ENCODE measurements around the gene TBX20.
"Not testable (repeated sequence)": the region's sequence is repeated elsewhere in the genome, so short reads cannot be mapped to it uniquely, and the experiment has no call there.

TBX20 gene

DNA sequence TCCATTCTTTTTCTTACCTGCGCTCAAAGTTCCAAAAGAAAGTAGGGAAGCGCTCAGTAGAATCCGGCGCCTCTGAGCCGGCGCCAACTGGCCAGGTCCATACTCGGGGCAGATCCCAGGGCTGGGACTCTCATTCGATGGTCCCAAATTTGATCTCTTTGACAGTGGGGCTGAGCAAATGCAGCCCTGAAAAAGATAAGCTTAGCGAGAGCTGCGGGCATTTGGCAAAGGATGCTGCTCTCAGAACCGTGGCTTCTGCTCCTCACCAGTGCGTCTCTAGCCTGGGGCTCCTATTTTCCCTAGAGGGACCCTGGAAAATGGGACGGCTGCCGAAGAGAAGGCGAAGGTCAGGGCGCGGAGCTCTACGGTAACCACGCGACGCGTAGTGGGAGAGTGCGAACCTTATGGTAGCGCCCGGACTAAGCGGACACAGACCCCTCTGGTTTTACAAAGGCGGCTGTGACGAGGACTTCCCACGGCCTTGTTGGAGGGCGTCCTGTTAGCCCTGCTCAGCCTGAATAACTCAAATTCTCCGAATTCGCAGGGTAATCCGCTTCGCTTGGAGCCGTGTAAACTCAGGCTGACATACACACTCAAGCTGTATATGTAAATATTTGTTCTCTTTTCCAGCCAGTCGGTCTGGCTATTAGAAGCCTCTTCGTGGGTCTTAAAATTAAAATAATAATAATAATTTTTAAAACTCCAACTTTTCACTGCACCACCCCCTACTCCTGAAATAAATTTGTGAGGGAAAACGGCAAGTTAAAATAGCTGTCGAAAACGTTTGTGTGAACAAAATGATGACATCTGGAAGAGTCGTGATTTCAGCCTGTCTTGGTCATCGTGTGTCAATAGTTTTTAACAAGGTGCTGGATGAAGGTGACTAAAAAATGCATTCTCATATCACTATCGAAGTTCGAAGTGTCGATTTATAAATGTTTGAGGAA is 869 bp upstream of the TBX20 start:
- DNase-seq: no peak

DNA sequence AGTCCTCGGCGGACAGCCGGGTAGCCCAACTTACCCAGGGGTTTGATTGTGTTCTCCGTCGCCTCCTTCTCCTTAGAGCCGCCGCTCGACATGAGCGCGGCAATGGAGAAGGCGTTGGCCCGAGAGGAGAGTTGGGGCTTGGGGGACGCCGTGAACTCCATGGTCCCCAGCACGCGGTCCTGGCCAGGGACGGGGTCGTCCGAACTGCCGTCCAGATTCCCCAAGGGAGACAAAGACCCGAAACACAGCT is 515 bp downstream of the TBX20 start:
- DNase-seq: no peak

DNA sequence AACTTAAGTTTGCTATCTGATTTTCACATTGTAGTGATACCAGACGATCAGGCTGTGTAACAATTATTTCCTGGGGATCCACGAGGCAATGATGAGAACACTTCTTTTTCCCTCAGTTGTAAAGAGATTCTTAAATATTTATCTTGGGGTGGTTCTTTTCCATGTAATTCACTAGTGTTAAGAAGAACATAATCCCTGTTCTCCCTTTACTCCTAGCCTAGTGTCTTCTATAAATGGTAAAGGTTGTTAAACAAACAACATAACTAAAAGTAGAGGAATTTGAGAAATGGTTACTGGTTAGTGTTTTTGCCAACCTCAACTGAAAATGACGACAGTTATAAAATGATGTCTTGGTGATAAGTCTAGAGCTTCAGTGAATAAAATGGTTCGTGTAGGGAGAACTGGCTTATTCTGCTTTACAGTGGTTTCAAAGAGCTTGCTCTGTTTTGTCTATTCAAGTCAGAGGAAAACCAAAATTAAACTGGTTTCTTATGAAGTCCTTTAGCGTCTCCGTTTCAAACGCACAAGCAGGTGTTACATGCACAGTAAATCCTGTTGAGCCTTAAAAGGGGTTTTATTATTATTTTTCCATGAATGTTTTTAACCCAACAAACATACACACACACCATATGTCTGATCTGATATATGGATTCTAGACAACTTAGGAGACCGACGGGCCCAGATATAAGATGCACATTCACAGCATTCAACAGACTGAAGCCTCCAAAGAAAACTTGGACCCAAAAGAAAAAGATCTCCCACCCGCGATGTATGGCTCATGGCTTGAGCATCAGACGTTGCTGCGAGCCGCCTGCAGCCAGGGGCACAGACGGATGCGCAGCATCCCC is 1.1 kb downstream of the TBX20 start:
- no peak for DNase-seq

DNA sequence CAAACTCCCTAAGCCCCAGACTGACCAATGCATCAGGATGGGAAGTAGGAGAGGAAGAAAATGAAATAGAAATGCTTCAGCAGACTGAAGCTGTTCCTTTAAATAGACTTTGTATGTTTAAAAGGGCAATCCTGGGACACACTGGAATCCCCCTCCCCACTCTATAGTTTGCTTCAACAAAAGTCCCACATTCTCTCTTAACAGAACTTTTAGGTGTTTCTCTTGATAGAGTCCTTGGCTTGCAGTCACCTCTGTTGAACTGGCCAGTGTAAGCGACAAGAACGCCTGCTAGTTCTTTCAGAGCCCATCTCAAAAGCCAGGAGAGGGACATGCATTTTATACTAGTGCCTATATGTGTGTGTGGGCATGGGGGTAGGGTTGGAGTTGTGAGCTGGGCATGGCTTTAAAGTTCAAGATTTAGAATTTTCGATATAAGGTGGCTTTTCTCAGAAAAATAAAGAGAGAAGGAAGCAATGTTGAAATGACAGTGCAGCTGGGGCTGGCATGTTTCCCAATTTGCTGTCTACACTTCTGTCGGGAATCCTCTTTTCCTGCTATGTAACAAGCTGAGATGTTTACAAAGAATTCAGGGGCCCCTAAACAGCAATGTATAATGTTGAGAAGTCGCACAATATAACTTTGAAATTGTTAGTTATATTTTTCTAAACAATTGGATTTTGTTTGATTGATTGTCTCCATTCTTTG is 2.1 kb downstream of the TBX20 start:
- DNase-seq: peak; percentile 33 to 46

DNA sequence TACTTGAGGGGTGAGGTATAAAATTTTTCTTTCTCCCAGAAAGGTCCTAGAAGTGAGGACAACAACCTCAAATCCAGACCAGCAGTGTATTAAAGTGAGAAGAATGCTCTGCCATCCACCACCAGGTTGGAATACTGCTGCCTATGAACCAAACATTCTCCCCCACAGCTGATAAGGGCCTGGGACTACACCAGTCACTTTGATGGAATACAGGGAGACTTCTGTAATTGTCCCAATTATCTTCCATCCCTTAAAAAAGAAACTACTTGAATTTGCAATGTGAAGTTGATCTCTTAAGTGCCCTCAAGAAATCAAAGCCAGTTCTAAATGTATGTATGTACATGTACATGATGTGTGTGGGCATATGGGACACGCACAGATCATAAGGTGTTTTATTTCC is 3.0 kb downstream of the TBX20 start:
- DNase-seq: no peak

DNA sequence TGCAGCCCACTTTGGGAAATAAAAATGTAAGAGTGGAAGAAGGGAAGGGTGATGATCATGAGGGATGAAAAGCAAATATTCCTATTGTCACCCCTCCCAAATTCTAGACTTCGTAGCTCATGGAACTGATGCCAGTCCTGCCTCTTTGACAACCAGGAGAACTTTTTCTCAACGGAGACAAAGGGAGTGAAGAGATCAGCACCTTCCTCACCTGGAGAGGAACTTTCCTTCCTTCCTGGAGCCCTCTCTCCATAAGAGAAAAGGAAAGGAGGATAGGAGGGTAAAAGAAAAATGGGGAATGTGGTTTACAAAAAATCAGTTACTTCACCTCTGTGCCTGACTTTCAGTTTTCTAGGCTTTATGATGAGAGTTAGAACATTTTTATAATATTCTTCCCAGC is 3.4 kb downstream of the TBX20 start:
- DNase-seq: no peak

DNA sequence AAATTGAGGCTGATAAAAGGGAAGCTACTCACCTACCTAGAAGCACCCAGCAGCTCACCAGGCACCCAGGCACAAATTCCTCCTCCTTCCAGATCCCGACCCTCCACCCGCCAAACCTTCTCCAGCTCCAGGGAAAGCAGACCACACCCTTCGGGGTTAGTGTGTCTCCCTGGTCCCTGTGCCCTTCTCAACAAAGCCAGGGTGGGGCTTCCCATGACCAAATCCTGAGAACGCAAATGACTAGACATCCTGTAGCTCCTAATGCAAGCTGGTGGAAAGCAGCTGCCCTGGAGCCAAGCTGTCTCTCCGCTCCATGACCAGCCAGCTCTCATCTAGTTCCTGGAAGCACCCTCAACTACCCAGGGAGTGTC is 4.4 kb downstream of the TBX20 start:
- DNase-seq: no peak

DNA sequence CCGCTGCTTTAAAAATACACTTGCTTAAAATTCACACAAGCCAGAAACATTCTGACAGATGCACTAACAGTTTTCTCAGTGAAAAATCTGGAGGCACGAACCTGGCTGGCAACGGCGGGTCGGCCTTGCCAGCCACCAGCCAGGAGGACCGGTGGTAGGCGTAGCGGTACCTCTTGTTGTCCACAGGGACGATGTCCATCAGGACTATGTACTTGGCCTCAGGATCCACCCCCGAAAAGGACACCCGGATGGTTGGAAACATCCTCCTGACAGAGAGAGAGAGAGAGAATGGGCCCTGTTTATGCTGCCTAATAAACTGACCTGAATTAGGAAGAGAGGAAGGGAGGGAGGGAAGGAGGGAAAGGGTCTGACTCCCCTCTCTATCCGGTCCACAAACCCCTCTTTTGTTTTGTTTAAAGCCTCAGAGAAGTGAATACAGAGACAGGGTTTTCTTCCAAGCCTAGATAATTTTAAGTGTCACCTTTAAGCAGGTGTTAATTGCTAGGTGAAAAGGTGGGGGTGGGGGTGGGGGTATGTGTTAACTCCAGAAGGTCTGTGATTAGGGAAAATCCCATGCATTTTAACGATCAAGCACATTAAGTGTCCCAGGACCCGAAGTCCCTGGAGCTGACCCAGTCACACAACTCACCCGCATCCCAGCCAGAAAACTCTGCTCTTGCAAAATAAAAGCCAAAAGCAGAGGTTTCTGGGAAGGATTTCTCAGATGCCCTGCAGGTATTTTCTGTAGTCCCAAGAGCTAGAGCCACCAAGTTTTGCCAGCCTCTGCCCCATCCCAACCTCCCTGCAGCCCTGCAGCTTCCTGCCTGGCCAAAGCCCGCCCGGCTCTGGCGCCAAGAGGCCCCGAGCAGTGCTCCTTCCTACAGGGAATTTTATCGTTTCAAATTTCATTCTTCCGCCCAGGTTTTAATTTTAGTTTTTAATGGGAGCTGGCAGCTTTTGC is 5.0 kb downstream of the TBX20 start:
- no peak for DNase-seq

DNA sequence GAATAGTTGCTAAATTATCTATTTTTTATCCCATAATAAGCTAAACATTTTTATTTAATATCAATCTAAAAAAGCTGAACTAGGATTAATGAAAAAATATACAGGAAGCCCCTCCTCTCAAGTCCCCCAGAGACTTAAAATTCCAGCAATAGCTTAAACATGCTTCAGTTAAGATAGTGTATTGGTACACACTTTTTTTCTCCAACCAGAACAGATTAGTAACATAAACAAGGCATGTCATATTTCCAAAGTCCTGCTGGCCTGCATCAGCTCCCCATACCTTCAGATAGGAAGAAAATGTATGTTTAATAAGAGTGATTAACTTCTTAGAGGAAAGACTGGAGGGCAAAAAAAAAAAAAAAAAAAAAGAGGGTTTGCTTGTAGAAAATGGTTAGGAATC is 7.1 kb downstream of the TBX20 start:
- DNase-seq: no peak

DNA sequence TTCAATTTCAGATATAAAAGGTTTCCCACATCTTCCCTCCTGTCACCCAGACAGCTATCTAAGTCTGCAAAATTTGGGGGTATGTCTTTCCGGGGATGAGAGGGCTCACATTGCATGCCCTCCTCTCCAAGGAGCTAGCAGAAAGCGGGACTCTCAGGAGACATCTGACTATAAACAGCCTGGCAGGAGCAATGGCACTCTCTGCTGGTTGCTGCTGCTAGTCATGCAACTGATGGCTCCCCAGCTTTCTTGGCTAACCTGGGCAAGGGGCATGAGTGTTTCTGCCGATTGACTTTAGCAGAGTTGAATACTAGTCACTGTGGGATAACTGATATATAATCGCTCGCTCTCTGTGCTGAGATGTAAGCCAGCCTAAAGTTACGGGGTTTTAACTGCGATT is 12.0 kb downstream of the TBX20 start:
- DNase-seq: no peak

DNA sequence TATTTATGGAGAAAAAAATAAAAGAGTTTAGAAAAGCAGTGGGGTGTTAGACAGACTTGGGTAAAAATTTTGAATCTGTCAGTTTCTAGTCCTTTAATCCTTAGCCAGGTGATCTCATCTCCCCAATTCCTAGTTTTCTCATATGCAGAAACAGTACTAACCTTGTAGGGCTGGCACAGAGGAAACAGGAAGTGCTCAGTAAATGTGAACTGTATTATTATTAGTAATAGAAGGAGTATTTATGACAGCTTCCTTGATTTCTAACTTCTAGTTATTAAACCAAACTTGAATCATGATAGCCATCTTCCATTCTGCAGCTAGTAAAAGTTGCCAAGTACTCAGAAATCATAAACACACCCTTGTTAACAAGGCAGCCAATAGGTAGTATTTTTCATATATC is 12.5 kb downstream of the TBX20 start:
- no peak for DNase-seq

DNA sequence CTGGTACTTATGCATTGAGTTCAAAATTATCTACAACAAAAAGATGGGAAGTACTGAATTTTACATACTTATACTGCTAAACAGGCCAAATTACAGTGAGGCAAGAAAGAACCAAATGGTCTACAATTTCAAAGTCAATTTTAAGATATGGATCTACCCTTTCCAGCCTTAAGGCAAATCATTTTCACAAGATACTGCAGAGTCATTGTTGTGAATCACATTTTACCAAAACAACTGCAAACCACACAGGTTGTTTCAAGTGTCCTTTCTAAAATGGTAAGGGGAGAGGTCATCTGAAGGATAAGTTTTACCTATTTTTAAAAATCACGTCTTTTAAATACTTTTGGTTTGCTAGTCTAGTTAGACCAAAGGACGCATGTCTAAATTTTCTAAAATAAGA is 12.9 kb downstream of the TBX20 start:
- DNase-seq: not testable (repeated sequence)

DNA sequence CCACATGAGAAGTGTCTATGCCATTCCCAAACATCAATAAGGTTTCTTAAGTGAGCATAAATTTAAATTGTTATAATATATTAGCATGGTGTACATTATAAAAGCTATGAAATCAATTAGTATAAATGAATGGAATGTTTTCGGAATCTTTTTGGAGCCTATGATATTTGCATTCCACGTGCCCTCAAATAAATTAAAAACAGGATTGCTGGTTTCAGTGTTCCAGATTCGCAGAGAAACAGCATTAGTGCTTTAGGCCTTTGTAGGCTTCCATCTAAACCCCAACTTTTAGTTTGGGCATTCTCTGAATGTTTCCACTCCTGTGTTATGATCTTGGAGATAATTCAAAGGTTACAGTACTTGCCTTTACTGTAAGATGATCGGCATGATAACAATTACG is 15.4 kb downstream of the TBX20 start:
- DNase-seq: not testable (repeated sequence)

DNA sequence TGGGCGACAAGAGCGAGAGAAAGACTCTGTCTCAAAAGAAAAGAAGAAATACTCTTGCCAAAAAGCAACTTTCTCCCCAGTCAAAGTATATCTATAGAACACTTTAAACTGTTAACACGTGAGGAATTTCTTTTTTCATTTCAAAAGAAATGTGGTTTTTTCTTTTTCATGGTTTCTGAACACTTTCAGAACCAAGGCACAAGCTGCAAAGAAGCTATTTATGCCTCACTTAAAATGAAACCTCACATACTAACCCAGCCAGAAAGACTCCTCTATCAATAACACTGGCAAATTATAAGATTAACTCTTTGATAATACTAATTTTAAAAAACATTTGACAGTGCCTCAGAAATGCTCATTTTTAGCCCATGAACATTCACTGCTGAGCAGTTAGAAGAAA is 20.9 kb downstream of the TBX20 start:
- DNase-seq: no peak

DNA sequence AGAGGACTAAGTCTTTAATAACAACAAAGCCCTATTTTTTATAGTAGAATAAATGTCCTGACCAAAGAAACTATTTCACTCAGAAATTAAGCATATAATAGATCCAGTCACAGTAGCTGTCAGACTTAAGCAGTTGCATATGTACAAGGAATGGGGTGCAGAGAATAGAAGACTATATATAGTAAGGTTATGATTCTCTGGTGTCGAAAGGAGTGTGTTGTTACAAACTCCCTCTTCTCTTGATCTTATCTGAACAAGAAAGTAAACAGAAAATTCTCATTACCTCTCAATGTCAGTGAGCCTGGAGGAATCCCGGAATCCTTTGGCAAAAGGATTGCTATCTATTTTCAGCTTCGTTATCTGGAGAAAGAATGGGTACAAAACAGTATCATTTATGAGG is 22.7 kb downstream of the TBX20 start:
- DNase-seq: not testable (repeated sequence)

DNA sequence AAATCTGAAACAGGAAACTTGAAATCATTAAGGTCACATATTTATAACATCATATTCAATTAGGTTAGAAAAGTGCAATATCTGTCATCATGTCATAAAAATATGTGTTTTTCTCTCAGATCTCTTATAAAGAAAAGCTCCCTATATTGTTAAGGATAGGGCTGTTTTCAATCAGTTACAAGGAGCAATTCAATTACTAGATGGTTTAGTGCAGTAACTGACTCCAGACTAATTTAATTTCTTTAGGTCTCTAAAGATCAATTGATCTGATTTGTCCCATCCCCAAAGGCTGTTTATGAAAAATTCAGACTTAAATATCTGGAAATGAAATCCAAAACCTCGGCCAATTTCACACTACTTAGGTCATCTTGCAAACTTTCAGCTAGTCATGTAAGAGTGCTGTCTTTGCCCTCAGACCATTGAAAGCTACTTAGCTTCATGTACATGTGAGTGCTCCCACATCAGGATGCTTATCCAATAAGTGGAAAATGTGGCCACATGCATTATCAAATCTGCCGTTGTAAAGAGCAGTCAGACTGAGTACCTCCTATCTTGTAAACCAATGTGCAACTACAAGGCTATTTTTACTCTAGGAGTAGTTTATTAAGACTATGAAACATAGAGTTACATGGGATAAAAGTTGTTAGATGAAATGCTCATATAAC is 24.7 kb downstream of the TBX20 start:
- DNase-seq: not testable (repeated sequence)

DNA sequence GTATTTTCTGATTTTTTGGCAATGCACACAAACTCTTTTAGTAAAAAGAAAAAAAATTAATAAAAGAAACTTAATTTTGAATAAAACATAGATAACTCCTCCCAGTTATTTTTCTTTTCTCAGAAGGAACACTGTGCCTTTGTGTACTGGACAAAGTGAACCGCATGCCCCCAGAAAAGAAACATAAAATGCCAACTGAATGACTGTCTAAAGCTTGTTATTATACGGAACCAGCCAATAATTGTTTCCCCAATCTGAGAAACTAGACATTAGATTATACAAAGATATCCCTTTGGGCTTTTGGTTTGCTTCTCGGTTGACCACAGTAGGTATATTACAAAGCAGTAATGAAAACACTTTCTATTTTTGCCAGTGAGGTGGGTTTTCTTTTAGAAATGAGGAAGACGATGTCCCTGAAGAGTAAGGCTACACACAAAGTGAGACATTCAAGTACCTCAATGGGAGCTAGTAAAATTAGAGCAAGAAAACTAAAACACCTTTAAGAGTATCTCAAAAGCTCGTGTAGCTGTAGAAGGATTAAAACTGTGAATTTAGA is 25.3 kb downstream of the TBX20 start:
- not testable (repeated sequence) for DNase-seq

DNA sequence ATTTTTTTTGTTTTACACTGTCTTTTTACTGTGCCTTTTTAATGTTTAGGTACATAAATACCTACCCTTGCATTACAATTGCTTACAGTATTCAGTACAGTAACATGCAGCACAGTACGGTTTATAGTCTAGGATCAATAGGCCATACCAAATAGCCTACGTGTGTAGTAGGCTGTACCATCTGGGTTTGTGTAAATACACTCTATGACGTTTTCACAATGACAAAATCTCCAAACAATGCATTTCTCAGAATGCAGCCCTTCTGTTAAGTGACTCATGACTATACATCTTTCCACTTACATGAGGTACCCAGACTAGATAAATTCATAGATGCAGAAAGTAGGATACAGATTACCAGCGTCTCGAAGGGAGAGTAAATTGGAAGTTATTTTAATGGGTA is 26.5 kb downstream of the TBX20 start:
- DNase-seq: not testable (repeated sequence)

DNA sequence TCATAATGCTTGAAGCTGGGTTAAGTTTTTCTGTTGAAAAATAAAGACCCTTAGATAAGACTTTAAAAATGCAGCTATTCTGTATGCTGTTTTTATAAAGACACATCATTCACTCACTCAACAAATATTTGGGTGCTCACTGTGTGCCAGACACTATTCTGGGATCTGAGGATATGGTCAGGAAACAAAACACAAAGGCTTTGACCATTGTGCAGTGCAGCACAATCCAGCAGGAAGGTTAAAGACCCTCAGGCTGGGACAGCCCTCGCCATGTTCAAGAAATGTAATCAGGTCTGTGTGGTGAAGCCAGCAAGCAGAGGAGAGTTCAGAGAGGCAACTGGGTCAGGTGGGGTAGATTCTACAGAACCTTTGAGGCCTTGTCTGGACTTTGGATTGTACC is 31.5 kb downstream of the TBX20 start:
- not testable (repeated sequence) for DNase-seq

DNA sequence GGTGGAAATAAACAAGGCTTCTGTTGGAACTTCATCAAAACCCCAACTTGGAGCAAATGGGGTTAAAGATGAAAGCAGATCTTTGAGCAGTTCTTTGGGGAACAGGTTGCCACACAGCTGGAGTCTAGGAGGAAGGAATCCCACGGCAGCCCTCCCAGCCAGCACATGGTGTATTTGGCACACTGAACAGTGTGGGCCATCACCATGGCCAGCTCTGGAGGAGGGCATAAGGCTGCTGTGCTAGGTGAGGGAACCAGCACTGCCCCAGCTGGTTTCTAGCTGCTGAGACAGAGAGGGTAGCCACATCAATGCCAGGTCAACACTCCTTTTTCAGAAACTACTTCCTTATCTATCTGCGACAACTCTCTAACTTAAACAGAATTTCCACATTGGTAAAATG is 33.7 kb downstream of the TBX20 start:
- not testable (repeated sequence) for DNase-seq

DNA sequence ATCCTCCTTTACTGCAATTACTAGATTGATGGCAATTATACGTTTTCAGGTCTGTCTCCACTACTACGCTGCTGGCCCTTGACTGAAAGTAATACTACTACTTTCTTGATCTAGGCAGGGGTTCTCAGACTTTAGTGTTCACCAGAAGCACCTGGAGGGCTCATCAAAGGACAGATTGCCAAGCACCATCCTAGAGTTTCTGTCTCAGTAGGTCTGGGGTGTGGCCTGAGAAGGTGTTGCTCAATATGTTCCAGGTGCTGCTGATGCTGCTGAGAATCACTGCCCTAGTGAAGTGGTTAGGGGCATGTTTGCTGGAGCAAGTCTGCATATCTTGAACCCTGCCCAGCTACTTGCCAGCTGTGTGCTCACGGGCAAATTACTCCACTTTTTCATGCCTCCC is 37.9 kb downstream of the TBX20 start:
- DNase-seq: not testable (repeated sequence)

DNA sequence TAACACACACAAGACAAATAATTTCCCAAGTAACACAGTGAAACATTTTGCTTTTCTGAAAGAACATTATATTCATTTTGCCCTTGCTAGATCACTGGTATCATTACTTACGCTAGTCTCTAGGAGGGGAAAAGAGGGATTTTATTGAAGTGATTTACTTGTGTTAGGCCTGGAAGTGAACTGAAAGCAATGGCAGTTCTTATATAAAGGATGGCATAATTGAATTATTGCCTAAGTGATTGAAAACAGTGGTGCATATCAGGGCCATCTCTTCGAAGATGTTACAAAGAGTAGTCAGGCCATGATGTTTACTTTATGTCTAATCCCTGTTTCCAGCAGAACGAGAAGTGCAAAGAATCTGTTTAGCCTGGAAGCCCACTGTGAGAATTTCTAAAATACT is 38.8 kb downstream of the TBX20 start:
- not testable (repeated sequence) for DNase-seq

Measured in AML-193 (cell line).